Sigmoid colon (tissue), 3 donors: ENCODE measurements around the gene FKBP6.
"Not testable (repeated sequence)": the region's sequence is repeated elsewhere in the genome, so short reads cannot be mapped to it uniquely, and the experiment has no call there.

ENCODE experiments used
- POLR2A ChIP-seq, 2 donors: fragments of 450-650 bp; IDR thresholded peaks; one replicate each; pipeline ENCODE4 v1.6.1; 2016; ENCODE audit warnings: antibody characterized with exemption in 2 of 2, mild to moderate bottlenecking in 2 of 2, moderate library complexity in 2 of 2
- TF ChIP-seq, protein P1 (sequence below), 4 experiments: fragments of 450-650 bp in 3 of 4; fragments of 200-600 bp in 1 of 4; IDR thresholded peaks; one replicate each; pipeline ENCODE4 v1.5.1; 2016 to 2019; ENCODE audit warnings: antibody characterized with exemption in 4 of 4, mild to moderate bottlenecking in 3 of 4, moderate library complexity in 2 of 4

DNA sequence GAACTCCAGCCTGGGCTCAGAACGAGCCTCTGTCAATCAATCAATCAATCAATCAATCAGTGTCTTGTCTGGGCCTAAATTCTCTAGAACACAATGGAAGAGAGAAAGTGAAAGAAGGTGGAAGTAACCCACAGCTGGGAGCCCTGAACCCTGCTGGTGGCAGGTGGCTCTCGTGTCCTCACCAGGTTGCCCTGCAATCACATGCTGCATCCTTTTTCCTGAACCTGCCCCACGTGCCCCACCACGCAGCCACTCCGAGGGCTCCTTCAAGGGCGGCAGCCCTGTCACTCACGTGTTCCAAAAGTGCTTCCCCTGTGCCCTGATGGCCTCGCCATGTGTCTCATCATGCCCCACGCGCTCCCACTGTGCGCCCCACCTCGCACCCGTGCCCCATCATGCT is 512 bp upstream of the FKBP6 start:
- TF ChIP-seq, protein P1, sequence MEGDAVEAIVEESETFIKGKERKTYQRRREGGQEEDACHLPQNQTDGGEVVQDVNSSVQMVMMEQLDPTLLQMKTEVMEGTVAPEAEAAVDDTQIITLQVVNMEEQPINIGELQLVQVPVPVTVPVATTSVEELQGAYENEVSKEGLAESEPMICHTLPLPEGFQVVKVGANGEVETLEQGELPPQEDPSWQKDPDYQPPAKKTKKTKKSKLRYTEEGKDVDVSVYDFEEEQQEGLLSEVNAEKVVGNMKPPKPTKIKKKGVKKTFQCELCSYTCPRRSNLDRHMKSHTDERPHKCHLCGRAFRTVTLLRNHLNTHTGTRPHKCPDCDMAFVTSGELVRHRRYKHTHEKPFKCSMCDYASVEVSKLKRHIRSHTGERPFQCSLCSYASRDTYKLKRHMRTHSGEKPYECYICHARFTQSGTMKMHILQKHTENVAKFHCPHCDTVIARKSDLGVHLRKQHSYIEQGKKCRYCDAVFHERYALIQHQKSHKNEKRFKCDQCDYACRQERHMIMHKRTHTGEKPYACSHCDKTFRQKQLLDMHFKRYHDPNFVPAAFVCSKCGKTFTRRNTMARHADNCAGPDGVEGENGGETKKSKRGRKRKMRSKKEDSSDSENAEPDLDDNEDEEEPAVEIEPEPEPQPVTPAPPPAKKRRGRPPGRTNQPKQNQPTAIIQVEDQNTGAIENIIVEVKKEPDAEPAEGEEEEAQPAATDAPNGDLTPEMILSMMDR (IDR thresholded peaks at IDR 0.05) = not testable (repeated sequence)
- TF ChIP-seq POLR2A (IDR thresholded peaks at IDR 0.05) = not testable (repeated sequence)
